ENCODE measurements around the gene TCF12.

DNA sequence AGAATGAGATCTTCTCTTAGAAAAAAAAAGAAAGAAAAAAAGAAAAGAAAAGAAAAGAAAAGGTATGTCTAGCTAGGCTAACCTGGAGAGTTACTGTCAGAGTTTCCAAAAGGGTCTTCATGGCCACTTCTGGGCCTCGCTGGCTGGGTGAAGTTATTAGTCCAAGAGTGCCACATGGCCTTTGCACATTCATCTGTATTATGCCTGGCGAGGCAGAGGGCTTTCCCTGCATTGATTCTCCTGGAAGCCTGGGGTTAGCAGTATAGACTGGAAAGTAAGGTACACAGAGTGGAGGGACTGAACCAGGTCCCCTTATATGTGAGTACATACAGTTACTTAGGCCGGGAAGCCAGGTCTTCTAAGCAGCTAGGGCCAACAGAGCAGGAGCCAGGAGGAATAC is 403.0 kb downstream of the TCF12 start:
- TF ChIP-seq CTCF (IDR thresholded peaks at IDR 0.05): no peak
- no peak for TF ChIP-seq POLR2A (IDR thresholded peaks at IDR 0.05)
